Activated naive CD8-positive, alpha-beta T cell treated with anti-CD3 and anti-CD28 coated beads for 36 hours (primary cell): ENCODE results near the gene SGTB. TPM values are rescaled to one million over a fixed set of nuclear protein-coding genes. Genes with fewer than 3 reads are reported as not detected.
"Not testable (repeated sequence)": the region's sequence is repeated elsewhere in the genome, so short reads cannot be mapped to it uniquely, and the experiment has no call there.

ENCODE experiments used
- DNase-seq: peaks from one replicate; pipeline ENCODE4 v3.0.0; 2021
- H3K27ac Mint-ChIP-seq: one replicate; pipeline ENCODE4 v1.8.0; 2022; ENCODE audit warnings: mild to moderate bottlenecking, moderate library complexity, mixed read lengths
- H3K27me3 Mint-ChIP-seq: one replicate; pipeline ENCODE4 v1.8.0; 2022; ENCODE audit warnings: mild to moderate bottlenecking, mixed read lengths
- H3K36me3 Mint-ChIP-seq: one replicate; pipeline ENCODE4 v1.8.0; 2021; ENCODE audit warnings: mild to moderate bottlenecking, mixed read lengths
- H3K4me1 Mint-ChIP-seq: one replicate; pipeline ENCODE4 v1.8.0; 2021; ENCODE audit warnings: mixed read lengths
- H3K4me3 Mint-ChIP-seq: one replicate; pipeline ENCODE4 v1.8.0; 2022; ENCODE audit warnings: mild to moderate bottlenecking, moderate library complexity, mixed read lengths
- H3K9me3 Mint-ChIP-seq: one replicate; pipeline ENCODE4 v1.8.0; 2022; ENCODE audit warnings: mixed read lengths
- total RNA-seq, 2 experiments: library from RNA; stranded (reverse); gene quantifications; one replicate each; pipeline ENCODE4 v1.2.3, GENCODE V29; 2021

Gene SGTB
- total RNA-seq, 2 experiments from 2014 or later = 17.0 to 18.2 TPM

DNA sequence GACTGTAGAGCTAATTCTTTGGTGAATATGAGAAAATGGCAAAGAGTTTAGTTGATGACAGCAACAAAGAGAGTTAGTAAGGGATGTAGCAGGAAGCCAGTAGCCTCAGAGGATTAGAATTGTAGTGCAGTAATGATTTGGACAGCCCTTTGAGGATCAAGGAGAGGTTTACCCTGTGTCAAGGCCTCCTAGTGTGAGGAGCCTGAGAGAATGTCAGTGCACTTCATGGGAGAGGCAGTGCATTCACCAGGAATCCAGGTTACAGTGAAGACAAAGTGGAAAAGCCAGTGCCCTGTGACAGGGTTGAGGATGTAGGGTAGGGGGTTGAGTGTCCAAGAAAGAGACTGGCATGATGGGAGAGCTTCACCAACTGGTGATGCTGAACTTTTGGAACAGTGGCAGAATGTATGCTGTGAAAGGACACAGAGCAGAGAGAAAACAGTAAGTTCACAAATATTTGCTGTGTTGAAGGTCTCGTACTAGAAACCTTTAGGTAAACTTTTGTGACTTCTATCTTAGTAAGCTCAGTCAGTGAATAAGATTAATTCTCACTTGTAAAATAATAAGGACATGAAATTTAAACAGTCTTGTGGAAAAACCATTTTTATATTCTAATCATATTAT is 27.4 kb upstream of the SGTB start:
- H3K27ac Mint-ChIP-seq = no peak overlapping the region
- H3K9me3 Mint-ChIP-seq = peaks cover 2% of the 10 kb centered on the region
- H3K27me3 Mint-ChIP-seq = no peaks in the 10 kb centered on the region
- peaks cover 10% of the 10 kb centered on the region for H3K4me1 Mint-ChIP-seq
- H3K4me3 Mint-ChIP-seq = no peak overlapping the region
- H3K36me3 Mint-ChIP-seq = peaks cover 24% of the 10 kb centered on the region
- no peak for DNase-seq

DNA sequence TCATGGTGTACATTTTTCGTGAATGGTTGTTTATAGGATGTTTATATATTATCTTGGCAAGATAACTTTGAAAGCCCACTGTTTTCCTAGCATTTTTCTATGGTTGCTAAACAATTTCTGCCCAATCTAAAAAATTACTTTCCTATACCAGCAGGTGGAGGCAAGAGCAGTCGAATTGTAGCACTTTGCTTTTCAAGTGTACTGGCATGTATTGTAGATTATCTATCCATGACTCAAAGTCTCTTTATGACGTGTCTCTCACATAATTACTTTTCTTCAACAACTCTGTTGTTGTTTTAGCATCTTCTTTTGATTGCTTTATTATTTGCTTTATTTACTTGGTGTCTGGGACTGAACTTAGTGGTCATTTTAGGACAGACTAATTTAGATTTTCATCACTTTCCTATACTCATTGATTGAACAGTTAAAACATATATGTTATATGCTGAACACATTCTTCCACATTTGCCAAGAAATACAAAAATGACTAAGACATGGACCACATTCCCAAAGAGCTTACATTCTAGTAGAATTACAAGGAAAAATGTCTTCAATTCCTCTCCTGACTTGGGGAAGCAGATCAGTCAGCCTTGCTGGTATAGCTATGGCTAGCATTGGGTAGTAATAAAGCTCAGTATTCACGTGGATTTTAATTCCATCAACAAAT is 20.8 kb upstream of the SGTB start:
- H3K4me3 Mint-ChIP-seq = no peak overlapping the region
- DNase-seq = no peak
- H3K27ac Mint-ChIP-seq = no peak overlapping the region
- peaks cover 24% of the 10 kb centered on the region for H3K36me3 Mint-ChIP-seq
- H3K9me3 Mint-ChIP-seq = peaks cover 6% of the 10 kb centered on the region
- H3K27me3 Mint-ChIP-seq = no peaks in the 10 kb centered on the region
- peaks cover 14% of the 10 kb centered on the region for H3K4me1 Mint-ChIP-seq

DNA sequence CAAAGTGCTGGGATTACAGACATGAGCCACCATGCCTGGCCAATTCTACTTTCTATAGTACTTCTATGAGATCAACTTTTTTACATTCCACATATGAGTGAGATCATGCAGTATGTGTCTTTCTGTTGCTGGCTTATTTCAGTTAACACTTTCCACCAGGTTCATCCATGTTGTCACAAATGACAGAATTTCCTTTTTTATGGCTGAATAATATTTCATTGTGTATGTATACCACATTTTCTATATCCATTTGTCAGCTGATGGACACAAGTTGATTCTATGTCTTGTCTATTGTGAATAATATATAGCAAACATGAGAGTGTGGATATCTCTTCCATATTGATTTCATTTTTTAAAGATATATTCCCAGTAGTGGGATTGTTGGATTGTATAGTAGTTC is 17.3 kb upstream of the SGTB start:
- H3K4me1 Mint-ChIP-seq = peaks cover 26% of the 10 kb centered on the region
- no peaks in the 10 kb centered on the region for H3K27me3 Mint-ChIP-seq
- no peak overlapping the region for H3K27ac Mint-ChIP-seq
- no peak for DNase-seq
- H3K36me3 Mint-ChIP-seq = peaks cover 8% of the 10 kb centered on the region
- peaks cover 6% of the 10 kb centered on the region for H3K9me3 Mint-ChIP-seq
- H3K4me3 Mint-ChIP-seq = no peak overlapping the region

DNA sequence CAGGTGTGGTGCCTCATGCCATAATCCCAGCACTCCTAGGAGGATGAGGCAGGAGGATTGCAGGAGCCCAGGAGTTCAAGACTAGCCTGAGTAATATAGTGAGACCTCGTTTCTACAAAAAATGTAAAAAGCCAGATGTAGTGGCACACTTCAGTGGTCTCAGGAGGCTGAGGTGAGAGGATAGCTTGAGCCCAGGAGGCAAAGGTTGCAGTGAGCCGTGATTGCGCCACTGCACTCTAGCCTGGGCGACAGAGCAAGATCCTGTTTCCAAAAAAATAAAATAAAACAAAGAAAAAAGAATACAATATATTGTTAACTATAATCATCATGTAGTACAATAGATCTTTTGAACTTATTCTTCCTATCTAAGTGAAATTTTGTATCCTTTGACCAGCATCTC is 16.4 kb upstream of the SGTB start:
- no peak for DNase-seq
- peaks cover 6% of the 10 kb centered on the region for H3K9me3 Mint-ChIP-seq
- H3K36me3 Mint-ChIP-seq = peaks cover 8% of the 10 kb centered on the region
- H3K4me1 Mint-ChIP-seq = peaks cover 26% of the 10 kb centered on the region
- no peak overlapping the region for H3K27ac Mint-ChIP-seq
- no peaks in the 10 kb centered on the region for H3K27me3 Mint-ChIP-seq
- no peak overlapping the region for H3K4me3 Mint-ChIP-seq

DNA sequence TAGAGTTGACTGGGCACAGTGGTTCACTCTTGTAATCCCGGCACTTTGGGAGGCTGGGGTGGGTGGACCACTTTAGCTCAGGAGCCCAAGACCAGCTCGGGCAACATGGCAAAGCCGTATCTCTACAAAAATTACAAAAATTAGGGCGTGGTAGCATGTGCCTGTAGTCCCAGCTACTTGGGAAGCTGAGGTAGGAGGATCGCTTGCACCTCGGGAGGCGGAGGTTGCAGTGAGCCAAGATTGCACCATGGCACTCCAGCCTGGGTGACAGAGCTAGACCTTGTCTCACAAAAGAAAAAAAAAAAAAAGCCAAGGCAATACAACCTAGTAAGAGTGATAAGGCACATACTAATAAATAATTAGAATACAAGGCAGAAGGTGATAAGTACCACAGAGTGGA is 15.9 kb upstream of the SGTB start:
- H3K4me1 Mint-ChIP-seq = peaks cover 24% of the 10 kb centered on the region
- no peak overlapping the region for H3K27ac Mint-ChIP-seq
- DNase-seq = no peak
- H3K4me3 Mint-ChIP-seq = no peak overlapping the region
- H3K27me3 Mint-ChIP-seq = no peaks in the 10 kb centered on the region
- peaks cover 8% of the 10 kb centered on the region for H3K36me3 Mint-ChIP-seq
- H3K9me3 Mint-ChIP-seq = peaks cover 6% of the 10 kb centered on the region

DNA sequence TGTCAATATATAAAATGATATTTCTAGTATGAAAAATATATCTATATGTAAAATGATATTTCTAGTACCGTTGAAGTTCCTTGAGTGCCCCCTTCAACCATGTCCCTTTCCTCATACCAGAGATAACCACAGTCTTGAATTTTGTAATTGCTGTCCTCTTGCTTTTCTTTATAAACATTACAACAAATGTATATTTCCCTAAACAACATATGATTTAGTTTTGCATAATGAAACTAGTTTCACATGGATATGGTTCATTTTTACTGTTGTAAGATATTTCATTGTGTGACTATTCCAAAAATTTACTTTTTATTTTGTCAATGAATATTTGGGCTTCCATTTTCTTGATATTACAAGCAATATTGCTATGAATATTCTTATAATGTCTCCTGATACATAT is 14.1 kb upstream of the SGTB start:
- no peak for DNase-seq
- H3K9me3 Mint-ChIP-seq = peaks cover 6% of the 10 kb centered on the region
- no peak overlapping the region for H3K4me3 Mint-ChIP-seq
- H3K36me3 Mint-ChIP-seq = peaks cover 14% of the 10 kb centered on the region
- H3K27ac Mint-ChIP-seq = no peak overlapping the region
- H3K27me3 Mint-ChIP-seq = no peaks in the 10 kb centered on the region
- peaks cover 27% of the 10 kb centered on the region for H3K4me1 Mint-ChIP-seq

DNA sequence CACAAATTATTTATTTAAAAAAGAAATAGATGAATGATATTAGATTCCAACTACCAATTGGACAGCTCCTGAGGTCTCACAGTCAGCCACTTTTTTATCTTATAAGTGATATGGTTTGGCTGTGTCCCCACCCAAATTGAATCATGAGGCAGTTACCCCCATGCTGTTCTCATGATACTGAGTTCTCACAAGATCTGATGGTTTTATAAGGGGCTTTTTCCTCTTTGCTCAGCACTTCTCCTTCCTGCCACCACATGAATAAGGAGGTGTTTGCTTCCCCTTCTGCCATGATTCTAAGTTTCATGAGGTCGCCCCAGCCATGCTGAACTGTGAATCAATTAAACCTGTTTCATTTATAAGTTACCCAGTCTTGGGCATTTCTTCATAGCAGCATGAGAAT is 13.0 kb upstream of the SGTB start:
- Mint-ChIP-seq H3K9me3 (peaks cover 6% of the 10 kb centered on the region), H3K4me3 (no peak overlapping the region), H3K27ac (no peak overlapping the region), H3K27me3 (no peaks in the 10 kb centered on the region), H3K4me1 (peaks cover 21% of the 10 kb centered on the region), H3K36me3 (peaks cover 13% of the 10 kb centered on the region)
- no peak for DNase-seq

DNA sequence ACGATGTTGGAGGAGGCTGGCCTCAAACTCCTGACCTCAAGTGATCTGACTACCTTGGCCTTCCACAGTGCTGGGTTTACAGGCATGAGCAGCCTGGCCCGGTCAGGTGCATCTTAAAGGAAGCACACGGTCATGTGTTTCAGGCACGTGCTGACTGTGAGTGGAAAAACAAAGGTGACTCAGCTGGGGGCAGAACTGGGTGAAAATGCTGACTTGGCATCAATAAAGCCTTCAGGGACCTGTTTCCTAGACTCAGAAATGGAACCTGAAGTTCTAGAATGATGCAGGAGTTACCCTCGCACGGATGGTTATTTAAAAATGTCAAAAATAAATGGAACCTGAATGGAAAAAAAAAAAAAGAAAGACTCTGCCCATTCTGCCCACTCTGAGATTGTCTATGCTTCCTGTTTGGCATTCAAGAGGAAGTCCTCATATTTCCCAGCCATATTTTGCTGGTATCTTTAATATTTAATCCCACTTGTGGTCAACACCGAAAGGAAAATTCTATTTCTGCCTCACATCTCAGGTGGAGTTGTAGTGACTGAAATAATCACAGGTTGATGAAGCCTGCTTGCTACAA is 12.4 kb upstream of the SGTB start:
- peaks cover 10% of the 10 kb centered on the region for H3K36me3 Mint-ChIP-seq
- H3K4me3 Mint-ChIP-seq, H3K27ac Mint-ChIP-seq: not testable (repeated sequence)

DNA sequence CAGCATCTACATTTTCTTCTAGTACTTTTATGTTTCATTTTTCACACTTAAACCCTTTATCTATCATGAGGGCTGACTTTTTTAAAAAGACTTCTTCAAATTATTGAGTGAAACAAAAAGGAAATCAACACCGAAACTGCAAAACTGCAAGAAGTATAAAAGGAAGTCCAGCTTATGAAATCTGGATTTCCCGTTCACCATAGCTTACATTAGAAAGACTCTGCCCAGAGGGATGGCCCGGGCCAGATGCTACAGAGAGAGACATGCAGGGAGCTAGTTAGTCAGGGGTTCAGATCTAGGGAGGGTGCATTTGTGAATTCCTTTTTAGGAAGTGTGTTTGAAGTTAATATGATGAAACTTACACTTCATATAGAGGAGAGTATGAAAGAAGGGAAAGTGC is 10.1 kb upstream of the SGTB start:
- DNase-seq, H3K4me3 Mint-ChIP-seq, H3K36me3 Mint-ChIP-seq, H3K27ac Mint-ChIP-seq, H3K9me3 Mint-ChIP-seq, H3K27me3 Mint-ChIP-seq: not testable (repeated sequence)
- H3K4me1 Mint-ChIP-seq = peaks cover 18% of the 10 kb centered on the region

More for the DNA sequence above, 12.4 kb upstream of the SGTB start:
- H3K4me1 Mint-ChIP-seq = peaks cover 18% of the 10 kb centered on the region
- not testable (repeated sequence) for H3K9me3 Mint-ChIP-seq, DNase-seq, H3K27me3 Mint-ChIP-seq

DNA sequence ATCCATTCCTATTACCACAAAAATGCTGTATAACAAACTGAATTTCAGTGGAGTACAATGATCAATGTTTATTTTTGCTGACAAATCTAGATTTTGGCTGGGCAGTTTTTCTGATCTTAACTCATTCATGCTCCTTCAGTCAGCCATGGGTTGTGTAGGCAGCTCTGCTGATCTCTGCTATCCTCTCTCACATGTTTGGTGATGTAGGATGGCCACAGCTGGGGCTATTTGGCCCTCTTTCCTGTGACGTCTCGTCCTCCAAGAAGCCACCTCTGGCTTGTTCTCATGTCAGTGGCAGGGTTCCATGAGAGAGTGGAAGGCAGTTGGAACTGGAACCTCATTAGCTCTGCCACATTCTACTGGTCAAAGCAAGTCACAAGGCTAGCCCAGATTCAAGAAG is 9.0 kb upstream of the SGTB start:
- no peaks in the 10 kb centered on the region for H3K27me3 Mint-ChIP-seq
- H3K9me3 Mint-ChIP-seq = no peaks in the 10 kb centered on the region
- H3K4me1 Mint-ChIP-seq = peaks cover 18% of the 10 kb centered on the region
- no peak for DNase-seq
- no peak overlapping the region for H3K4me3 Mint-ChIP-seq
- no peak overlapping the region for H3K27ac Mint-ChIP-seq
- peaks cover 8% of the 10 kb centered on the region for H3K36me3 Mint-ChIP-seq

DNA sequence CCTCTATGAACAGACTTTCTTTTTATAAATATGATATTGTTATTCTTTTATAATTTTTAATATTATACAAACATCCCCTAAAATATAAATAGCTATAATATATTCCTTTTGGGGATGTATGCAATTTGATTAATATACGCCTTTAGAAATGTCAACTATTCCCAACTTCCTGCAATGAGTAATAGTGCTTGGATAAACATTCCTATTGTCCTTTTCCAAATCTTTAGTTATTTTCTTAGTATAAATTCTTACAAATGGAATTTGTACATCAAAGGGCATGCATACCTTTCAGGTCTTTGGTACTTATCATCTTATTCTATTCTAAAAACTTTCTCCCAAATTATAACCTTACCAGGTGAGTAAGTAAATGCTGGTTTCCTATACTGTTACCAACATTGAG is 6.3 kb upstream of the SGTB start:
- Mint-ChIP-seq H3K36me3 (peaks cover 13% of the 10 kb centered on the region), H3K27me3 (no peaks in the 10 kb centered on the region), H3K4me1 (peaks cover 12% of the 10 kb centered on the region), H3K27ac (no peak overlapping the region), H3K9me3 (no peaks in the 10 kb centered on the region), H3K4me3 (no peak overlapping the region)
- no peak for DNase-seq

DNA sequence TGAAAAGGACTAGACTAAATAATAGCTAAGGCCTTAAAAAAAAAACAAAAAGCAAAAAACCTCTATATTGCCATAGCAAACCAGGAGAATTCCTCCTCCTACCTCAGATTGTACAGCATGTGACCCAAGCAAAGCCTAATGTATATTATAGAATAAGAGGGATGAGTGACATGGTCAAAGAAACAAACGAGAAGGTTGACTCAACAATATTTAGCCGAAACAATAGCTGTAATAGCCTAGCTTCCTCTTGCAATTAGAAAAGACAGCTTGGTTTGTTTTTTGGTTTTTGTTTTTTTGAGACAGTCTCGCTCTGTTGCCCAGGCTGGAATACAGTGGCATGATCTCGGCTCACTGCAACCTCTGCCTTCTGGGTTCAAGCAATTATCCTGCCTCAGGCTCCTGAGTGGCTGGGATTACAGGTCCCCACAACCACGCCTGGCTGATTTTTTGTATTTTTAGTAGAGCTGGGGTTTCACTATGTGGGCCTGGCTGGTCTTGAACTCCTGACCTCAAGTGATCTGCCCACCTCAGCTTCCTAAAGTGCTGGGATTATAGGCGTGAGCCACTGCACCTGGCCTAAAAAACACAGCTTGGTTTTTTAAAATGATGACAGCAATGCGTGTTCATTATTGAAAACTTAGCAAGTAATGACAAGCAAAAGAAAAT is 5.7 kb upstream of the SGTB start:
- no peaks in the 10 kb centered on the region for H3K9me3 Mint-ChIP-seq
- no peaks in the 10 kb centered on the region for H3K27me3 Mint-ChIP-seq

DNA sequence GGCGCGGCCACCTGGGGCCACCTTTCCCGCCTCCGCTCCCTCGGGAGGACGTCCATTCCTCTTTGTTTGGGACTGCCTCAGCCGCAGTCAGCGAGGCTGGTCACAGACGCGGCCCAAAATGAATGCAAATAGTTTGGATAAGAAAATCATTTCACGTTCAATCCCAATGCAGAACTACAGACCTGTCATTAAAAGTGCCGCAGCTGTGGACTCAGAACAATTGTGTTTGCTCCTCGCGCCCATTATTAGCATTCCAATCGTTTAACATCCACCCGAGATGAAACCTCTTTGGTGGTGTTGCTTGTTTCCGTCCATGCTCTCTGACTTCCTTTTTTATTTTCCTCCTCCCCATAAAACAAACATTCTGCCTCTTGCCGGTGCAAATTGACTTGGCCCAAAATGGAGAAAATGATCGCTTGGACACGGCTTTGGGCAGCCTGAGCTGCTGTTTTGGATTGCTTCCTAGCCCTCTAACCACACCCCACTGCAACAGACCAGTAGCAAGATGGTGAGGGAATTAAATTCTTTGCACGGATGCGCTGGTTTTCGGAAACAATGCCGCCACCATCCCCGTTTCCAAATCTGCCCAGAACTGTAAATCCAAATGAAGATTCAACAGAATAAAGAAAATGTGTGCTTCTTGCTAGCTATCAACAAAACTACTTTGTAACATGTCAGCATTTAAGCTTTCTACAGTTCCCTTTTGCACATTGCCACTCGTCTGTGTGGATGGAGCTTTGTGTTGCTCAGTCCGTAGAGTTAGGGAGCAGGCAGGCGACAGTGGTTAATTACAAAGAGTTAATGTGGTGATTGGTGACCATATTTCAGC is 880 bp upstream of the SGTB start:
- H3K36me3 Mint-ChIP-seq = peaks cover 20% of the 10 kb centered on the region
- H3K4me1 Mint-ChIP-seq = peaks cover 18% of the 10 kb centered on the region
- H3K9me3 Mint-ChIP-seq = no peaks in the 10 kb centered on the region
- DNase-seq = no peak
- H3K4me3 Mint-ChIP-seq = peak overlapping the region; percentile 90
- H3K27ac Mint-ChIP-seq = peak overlapping the region; percentile 91
- H3K27me3 Mint-ChIP-seq = no peaks in the 10 kb centered on the region

More for the DNA sequence above, 5.7 kb upstream of the SGTB start:
- DNase-seq = no peak
- Mint-ChIP-seq H3K4me1 (peaks cover 17% of the 10 kb centered on the region), H3K36me3 (peaks cover 18% of the 10 kb centered on the region), H3K27ac (no peak overlapping the region), H3K4me3 (no peak overlapping the region)

DNA sequence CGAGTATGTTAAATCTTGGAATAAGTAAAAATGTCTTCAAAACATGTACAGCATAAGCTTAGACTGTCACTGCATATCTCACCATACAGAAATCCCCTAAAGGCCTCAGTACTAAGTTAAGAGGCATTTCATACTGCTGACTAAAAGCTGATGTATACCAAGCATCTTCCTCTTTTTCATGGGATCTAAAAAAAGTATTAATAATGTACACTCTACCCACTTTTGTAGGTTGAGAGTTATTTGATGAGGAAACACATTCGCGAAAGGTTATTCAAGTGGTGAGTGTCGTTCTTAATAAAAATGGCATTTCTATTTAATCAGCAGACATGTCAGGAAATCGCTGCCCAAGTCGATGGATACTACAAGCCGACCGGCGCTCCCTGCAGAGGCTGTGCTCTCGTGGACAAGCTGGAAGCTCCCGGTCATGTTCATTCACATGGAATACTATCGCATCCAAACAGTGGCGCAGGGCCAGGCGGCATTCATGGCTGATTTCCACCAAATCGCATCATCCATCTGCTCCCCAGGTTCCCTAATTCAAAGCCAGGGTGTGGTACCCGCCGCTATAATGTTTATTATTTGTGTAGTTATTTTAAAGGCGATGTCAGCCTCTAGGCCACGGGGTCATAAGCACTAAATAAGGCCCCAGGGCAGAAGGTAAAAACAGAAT is 724 bp downstream of the SGTB start:
- Mint-ChIP-seq H3K9me3 (no peaks in the 10 kb centered on the region), H3K4me3 (peak overlapping the region; percentile 91), H3K36me3 (peaks cover 20% of the 10 kb centered on the region), H3K27me3 (no peaks in the 10 kb centered on the region), H3K27ac (peak overlapping the region; percentile 93), H3K4me1 (peaks cover 18% of the 10 kb centered on the region)
- DNase-seq = peak; percentile 21
